Measurements from ENCODE around the gene TCAF1. TPM values are rescaled to one million over a fixed set of nuclear protein-coding genes. Genes with fewer than 3 reads are reported as not detected.

TCAF1 gene
- total and polyA plus RNA-seq, 9 donors = 34.5 to 92.7 (median 63.2) TPM

- Histone ChIP-seq H3K36me3 (no peaks in the 10 kb centered on the region), H3K4me1 (ENCODE audit: insufficient read depth) (no peaks in the 10 kb centered on the region), H3K27ac (no peak overlapping the region), H3K27me3 (no peaks in the 10 kb centered on the region), H3K4me3 (no peak overlapping the region), H3K9me3 (no peaks in the 10 kb centered on the region)
- intact Hi-C loops (cut with DNase I) = no loop called here
- DNase-seq = no peak
- TF ChIP-seq CTCF (IDR thresholded peaks at IDR 0.05) (no peak), EP300 (IDR thresholded peaks at IDR 0.05) (no peak), POLR2A (IDR thresholded peaks at IDR 0.05) (no peak)
Observed at GRCh38 chr7:143931739-143932138, 29.8 kb upstream of the TCAF1 start.

GRCh38 chr7:143929224-143929920 is 27.4 kb upstream of the TCAF1 start:
- Histone ChIP-seq H3K27me3 (no peaks in the 10 kb centered on the region), H3K9me3 (no peaks in the 10 kb centered on the region), H3K27ac (no peak overlapping the region), H3K36me3 (no peaks in the 10 kb centered on the region), H3K4me1 (ENCODE audit: insufficient read depth) (no peaks in the 10 kb centered on the region), H3K4me3 (no peak overlapping the region)
- no peak for DNase-seq
- intact Hi-C loops (cut with DNase I) = no loop called here
- no peak for TF ChIP-seq POLR2A (IDR thresholded peaks at IDR 0.05)
- TF ChIP-seq CTCF (IDR thresholded peaks at IDR 0.05) = no peak
- no peak for TF ChIP-seq EP300 (IDR thresholded peaks at IDR 0.05)
- WGBS, 3 donors = 91 to 99% (median 98%) methylated on average over 1 of the region's 1 CpG

GRCh38 chr7:143924851-143925250 is 22.9 kb upstream of the TCAF1 start:
- Histone ChIP-seq H3K9me3 (no peaks in the 10 kb centered on the region), H3K27ac (no peak overlapping the region), H3K36me3 (no peaks in the 10 kb centered on the region), H3K27me3 (no peaks in the 10 kb centered on the region), H3K4me3 (no peak overlapping the region), H3K4me1 (ENCODE audit: insufficient read depth) (no peaks in the 10 kb centered on the region)
- no peak for TF ChIP-seq EP300 (IDR thresholded peaks at IDR 0.05)
- no peak for TF ChIP-seq POLR2A (IDR thresholded peaks at IDR 0.05)
- TF ChIP-seq CTCF (IDR thresholded peaks at IDR 0.05) = no peak
- intact Hi-C loops (cut with DNase I) = no loop called here
- DNase-seq = no peak
- WGBS, 3 donors = 63 to 65% (median 64%) methylated on average over 1 of the region's 1 CpG

- no peak overlapping the region for H3K4me3 ChIP-seq
- no peaks in the 10 kb centered on the region for H3K27me3 ChIP-seq
- H3K9me3 ChIP-seq = no peaks in the 10 kb centered on the region
- TF ChIP-seq CTCF (IDR thresholded peaks at IDR 0.05) (no peak), EP300 (IDR thresholded peaks at IDR 0.05) (no peak), POLR2A (IDR thresholded peaks at IDR 0.05) (no peak)
- intact Hi-C loops (cut with DNase I) = no loop called here
- 52 to 60% (median 56%) methylated on average over 7 of the region's 7 CpGs for WGBS, 3 donors
- H3K4me1 ChIP-seq (ENCODE audit: insufficient read depth) = no peaks in the 10 kb centered on the region
- H3K36me3 ChIP-seq = no peaks in the 10 kb centered on the region
- DNase-seq = no peak
- no peak overlapping the region for H3K27ac ChIP-seq
Observed at GRCh38 chr7:143914938-143915652, 13.1 kb upstream of the TCAF1 start.

Measured in ovary (tissue), 9 donors.